HUES48 (cell line): Measurements from ENCODE around the gene RNF213.

Experiments used
- H3K27ac ChIP-seq: one replicate; pipeline ENCODE4 v1.7.0; 2013; ENCODE audit warnings: low read depth, low read length, inconsistent platforms
- H3K27me3 ChIP-seq: 2 replicates; pipeline ENCODE4 v1.6.1; 2013; ENCODE audit warnings: mild to moderate bottlenecking, low read length; ENCODE audit not compliant: control insufficient read depth, insufficient read depth
- H3K36me3 ChIP-seq: 2 replicates; pipeline ENCODE4 v1.6.1; 2013; ENCODE audit warnings: low read length; ENCODE audit not compliant: control insufficient read depth, insufficient read depth
- H3K4me1 ChIP-seq: 2 replicates; pipeline ENCODE4 v1.6.1; 2013; ENCODE audit warnings: mild to moderate bottlenecking, low read length; ENCODE audit not compliant: control insufficient read depth, insufficient read depth
- H3K4me3 ChIP-seq: 2 replicates; pipeline ENCODE4 v1.5.1; 2013; ENCODE audit warnings: mild to moderate bottlenecking, low read depth, low read length
- H3K9ac ChIP-seq: 2 replicates; pipeline ENCODE4 v1.6.1; 2013; ENCODE audit warnings: mild to moderate bottlenecking, low read depth, low read length, moderate library complexity
- H3K9me3 ChIP-seq: 2 replicates; pipeline ENCODE4 v1.6.1; 2013; ENCODE audit warnings: low read length; ENCODE audit not compliant: control insufficient read depth, insufficient read depth

The RNF213 gene

DNA sequence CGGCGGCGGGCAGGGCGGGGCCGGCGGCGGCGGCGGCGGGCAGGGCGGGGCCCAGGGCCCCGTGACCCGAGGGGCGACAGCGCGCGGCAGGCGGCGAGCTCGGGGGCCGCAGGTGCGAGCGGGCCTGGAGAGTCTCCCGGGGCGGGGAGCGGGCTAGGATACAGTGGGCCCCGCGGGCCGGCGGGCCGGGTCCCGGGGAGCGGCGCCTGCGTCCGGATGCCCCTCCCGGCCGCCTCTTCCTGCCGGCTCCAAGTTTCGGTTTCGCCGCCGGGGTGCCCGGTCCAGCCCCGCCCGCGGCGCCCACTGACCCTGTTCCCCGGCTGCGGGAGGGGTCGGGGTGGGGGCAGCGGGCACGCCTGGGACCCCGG, at the start of gene RNF213:
RNF213 (plus strand) TSS at position 62 of the 368 bp plus-strand sequence. CDS start 2,830 bp downstream, outside the sequence.
- Histone ChIP-seq H3K27me3 (no peaks in the 10 kb centered on the region), H3K36me3 (peaks cover 13% of the 10 kb centered on the region), H3K9ac (peak within 1 kb of the TSS; percentile 92), H3K9me3 (no peaks in the 10 kb centered on the region), H3K4me1 (peaks cover 27% of the 10 kb centered on the region), H3K27ac (peak within 1 kb of the TSS; percentile 100), H3K4me3 (peak within 1 kb of the TSS; percentile 86)

DNA sequence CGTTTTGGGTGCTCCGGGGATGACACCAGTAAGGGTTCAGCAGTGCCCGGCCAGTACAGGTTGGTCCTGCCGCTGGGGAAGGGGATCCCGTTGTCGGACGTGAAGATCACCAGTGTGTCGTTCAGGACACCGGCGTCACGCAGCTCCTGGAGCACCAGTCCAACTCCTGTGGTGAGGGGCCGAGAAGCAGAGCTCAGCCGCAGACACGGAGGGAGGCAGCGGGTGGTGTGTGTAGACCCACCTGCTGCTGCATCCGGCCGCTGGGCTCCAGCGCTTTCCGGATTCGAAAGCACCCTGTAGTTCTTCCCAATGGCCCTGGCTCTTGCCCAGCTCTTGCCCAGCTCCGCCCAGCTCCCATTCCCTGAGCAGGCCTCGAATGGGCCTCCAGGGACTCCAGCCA, 48.5 kb upstream of the RNF213 start:
- no peak overlapping the region for H3K9ac ChIP-seq

DNA sequence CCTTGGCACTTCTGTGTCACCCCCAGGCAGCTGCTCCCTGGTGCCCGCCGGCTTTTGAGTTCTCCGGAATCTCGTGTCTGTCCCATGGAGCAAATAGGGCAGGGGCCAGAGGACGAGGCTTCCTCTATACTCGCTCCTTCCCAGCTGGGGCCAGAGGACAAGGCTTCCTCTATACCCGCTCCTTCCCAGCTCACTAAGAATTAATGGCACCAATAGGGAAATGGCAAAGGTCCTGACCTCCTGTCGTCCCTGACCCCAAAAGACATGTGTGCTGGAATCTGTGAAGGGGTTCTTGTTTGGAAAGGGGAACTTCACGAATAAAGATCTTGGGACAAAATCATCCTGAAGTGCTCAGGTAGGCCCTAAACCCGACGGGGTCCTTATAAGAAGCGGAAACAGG, 48.1 kb upstream of the RNF213 start:
- H3K27ac ChIP-seq = no peak overlapping the region
- no peaks in the 10 kb centered on the region for H3K9me3 ChIP-seq
- H3K27me3 ChIP-seq = no peaks in the 10 kb centered on the region
- H3K9ac ChIP-seq = no peak overlapping the region
- no peak overlapping the region for H3K4me3 ChIP-seq
- H3K36me3 ChIP-seq = peaks cover 61% of the 10 kb centered on the region
- no peaks in the 10 kb centered on the region for H3K4me1 ChIP-seq

More for the DNA sequence above, 48.5 kb upstream of the RNF213 start:
- H3K27ac ChIP-seq = no peak overlapping the region
- H3K36me3 ChIP-seq = peaks cover 57% of the 10 kb centered on the region
- no peak overlapping the region for H3K4me3 ChIP-seq
- H3K4me1 ChIP-seq = no peaks in the 10 kb centered on the region
- no peaks in the 10 kb centered on the region for H3K9me3 ChIP-seq
- no peaks in the 10 kb centered on the region for H3K27me3 ChIP-seq

DNA sequence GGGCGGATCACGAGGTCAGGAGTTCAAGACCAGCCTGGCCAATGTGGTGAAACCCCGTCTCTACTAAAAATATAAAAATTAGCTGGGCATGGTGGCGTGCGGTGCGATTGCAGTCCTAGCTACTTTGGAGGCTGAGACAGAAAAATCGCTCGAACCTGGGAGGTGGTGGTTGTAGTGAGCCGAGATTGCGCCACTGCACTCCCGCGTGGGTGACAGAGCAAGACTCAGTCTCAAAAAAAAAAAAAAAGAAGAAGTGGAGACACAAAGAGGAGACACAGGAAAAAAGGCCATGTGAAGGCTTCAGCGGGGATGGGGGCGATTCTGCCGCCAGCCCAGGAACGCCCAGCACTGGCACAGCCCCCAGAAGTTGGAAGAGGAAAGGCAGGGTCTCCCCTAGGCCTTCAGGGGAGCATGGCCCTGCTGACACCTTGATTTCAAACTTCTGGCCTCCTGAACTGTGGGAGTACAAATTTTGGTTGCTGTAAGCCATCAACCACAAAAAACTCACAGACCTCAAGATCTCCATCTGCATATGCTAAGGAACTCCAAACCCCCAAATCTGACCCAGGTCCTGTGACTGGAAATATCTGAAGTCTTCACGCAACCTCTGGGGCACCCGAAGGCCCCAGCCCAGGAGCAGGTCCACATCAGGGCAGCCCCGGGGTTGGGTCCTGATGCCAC, 47.5 kb upstream of the RNF213 start:
- Histone ChIP-seq H3K9ac (no peak overlapping the region), H3K4me3 (no peak overlapping the region), H3K36me3 (peaks cover 63% of the 10 kb centered on the region), H3K4me1 (no peaks in the 10 kb centered on the region), H3K27me3 (no peaks in the 10 kb centered on the region), H3K9me3 (no peaks in the 10 kb centered on the region), H3K27ac (no peak overlapping the region)

DNA sequence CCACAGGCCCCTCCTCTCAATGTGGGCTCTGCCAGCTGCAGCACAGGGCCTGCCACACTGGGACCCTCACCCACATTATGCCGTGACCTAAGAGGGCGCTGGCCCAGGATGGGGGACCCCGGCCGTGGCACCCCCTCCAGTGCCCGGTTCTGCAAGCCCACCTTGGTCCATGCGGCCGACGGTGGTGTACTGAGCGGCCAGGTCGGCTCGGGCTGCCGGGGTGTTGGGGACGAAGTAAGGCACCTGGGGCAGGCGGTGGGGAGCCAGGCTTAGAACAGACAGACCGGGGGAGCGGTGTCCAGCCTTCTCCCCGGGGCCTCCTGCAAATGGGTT, 47.0 kb upstream of the RNF213 start:
- Histone ChIP-seq H3K9ac (no peak overlapping the region), H3K4me1 (no peaks in the 10 kb centered on the region)

DNA sequence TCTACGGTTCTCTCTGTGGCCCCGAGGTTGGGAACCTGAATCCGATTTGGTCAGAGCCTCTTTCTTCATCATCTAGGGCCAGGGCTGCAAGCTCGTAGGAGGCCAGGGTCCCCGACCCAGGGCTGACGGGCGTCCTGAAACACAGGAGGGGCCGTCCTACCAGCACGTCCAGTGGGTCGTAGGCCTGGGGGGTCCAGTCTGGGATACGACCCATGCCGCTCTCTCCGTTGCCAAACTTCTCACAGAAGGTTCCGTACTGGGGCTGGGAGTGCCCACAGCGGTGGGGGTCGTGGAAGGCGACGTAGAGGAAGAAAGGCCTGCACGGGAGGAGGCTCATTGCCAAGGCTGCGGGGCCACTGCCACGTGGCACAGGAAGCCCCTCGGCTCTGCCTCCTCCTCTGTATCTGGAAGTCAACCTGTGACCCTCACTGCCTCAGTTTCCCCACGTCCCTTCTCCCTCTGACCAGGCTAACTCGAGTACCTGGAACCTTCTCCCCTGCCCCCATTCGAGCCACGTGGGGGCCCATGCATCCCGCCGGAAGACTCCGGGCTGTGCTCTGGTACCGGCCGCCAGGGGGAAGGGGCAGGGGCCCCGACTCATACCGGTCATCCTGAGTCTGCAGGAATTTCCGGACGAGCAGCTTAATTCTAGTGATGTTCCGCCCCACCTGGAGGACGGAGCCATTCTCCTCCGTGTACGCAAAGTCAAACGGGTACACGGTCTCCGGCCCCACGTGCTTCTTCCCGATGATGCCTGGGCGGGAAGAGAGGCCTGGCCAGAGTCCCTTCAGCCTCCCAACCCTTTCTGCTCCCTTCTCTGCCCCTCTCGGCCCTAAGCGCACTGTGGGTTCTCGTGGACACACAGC, 46.4 kb upstream of the RNF213 start:
- H3K36me3 ChIP-seq = peaks cover 57% of the 10 kb centered on the region
- no peak overlapping the region for H3K4me3 ChIP-seq
- H3K9me3 ChIP-seq = no peaks in the 10 kb centered on the region
- H3K27me3 ChIP-seq = no peaks in the 10 kb centered on the region
- H3K9ac ChIP-seq = no peak overlapping the region
- H3K4me1 ChIP-seq = no peaks in the 10 kb centered on the region
- H3K27ac ChIP-seq = no peak overlapping the region

More for the DNA sequence above, 47.0 kb upstream of the RNF213 start:
- Histone ChIP-seq H3K27me3 (no peaks in the 10 kb centered on the region), H3K36me3 (peaks cover 63% of the 10 kb centered on the region), H3K9me3 (no peaks in the 10 kb centered on the region), H3K4me3 (no peak overlapping the region), H3K27ac (no peak overlapping the region)

DNA sequence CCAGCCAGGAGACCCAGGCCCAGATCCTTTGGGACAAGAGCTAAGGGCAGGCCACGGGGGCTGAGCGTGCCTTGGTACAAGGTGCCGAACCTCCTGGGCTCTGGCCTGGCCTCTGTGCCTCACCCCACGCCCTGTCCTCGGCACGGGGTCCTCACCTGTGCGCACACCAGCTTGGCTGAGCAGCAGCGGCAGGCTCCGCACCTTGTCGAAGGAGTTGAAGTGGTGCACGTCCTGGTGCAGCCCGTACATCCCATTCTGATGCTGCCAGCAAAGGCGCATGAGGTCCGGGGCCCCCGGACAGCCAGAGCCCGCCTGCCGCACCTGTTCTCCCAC, 45.8 kb upstream of the RNF213 start:
- H3K27me3 ChIP-seq = no peaks in the 10 kb centered on the region
- H3K36me3 ChIP-seq = peaks cover 51% of the 10 kb centered on the region
- H3K27ac ChIP-seq = no peak overlapping the region
- H3K4me1 ChIP-seq = no peaks in the 10 kb centered on the region
- no peaks in the 10 kb centered on the region for H3K9me3 ChIP-seq
- H3K9ac ChIP-seq = no peak overlapping the region
- H3K4me3 ChIP-seq = no peak overlapping the region

DNA sequence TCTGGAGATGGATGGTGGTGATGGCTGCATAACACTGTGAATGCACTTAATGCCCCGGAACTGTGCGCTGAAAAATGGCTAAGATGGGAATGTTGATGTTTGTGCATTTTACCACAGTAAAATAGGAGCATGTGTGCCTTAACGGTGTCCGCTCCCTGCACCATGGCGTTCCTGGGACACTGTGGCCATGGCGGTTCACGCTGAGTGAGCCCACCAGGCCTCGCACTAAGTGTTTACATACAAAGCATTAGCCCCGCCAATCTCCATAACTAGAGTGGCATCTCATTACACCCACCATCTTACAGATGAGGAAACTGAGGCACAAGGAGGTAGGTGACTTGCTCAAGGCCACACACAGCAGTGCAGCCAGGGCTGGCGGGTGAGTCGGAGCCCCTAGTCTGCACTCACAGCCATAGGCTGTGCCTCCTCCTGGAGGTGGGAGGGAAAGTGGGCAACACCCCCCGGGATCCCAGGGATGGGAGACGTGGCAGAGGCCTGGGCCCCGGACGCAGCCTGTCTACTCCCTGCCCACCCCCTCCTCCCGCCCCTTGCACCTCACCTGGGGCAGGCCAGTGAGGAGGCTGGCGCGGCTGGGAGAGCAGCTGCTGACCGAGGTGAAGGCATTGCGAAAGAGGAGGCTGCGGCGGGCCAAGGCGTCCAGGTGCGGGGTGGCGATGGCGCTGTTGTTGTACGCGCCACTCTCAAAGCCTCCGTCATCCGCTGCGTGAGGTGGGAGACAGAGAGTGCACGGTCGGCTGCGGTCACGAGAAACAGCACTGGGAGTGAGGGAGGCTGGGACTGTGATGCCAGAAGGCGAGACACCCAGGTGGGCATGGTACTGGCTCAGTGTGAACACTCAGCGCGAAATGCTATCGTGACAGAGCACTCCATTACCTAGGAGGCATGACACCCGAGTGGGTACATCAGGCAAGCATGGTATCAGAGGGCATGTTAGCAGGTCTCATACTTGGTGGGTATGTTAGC, 43.9 kb upstream of the RNF213 start:
- Histone ChIP-seq H3K9ac (no peak overlapping the region), H3K27ac (no peak overlapping the region), H3K4me3 (no peak overlapping the region), H3K9me3 (no peaks in the 10 kb centered on the region), H3K4me1 (no peaks in the 10 kb centered on the region), H3K36me3 (peaks cover 32% of the 10 kb centered on the region), H3K27me3 (no peaks in the 10 kb centered on the region)

DNA sequence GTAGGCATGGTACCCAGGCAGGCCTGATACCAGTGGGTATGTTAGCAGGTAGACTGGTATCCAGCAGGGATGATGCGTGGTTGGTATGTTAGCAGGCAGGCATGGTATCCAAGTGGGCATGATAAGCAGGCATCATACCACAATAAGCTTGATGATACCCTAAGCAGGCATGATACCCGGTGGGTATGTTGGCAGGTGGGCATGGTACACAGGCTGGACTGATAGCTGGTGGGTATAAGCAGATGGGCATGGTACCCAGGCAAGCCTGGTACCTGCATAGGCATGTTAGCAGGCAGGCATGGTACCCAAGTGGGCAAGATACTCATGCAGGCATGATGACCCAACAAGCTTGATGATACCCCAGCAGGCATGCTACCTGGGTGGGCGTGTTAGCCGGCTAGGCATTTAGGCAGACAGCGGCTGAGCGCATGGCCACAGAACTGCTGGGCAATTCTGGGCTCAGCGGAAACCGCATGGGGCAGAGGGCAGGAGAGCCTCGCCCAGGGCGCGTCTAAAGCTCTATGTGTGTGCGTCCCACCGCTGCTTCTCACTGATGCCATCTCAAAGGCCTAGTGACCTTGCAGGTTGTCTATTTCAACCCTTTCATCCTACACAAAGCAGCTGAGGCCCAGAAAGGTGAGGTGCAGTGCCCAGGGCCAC, 42.8 kb upstream of the RNF213 start:
- no peaks in the 10 kb centered on the region for H3K9me3 ChIP-seq
- no peaks in the 10 kb centered on the region for H3K4me1 ChIP-seq
- H3K27me3 ChIP-seq = no peaks in the 10 kb centered on the region
- H3K9ac ChIP-seq = no peak overlapping the region
- H3K36me3 ChIP-seq = peaks cover 28% of the 10 kb centered on the region
- H3K4me3 ChIP-seq = no peak overlapping the region
- H3K27ac ChIP-seq = no peak overlapping the region

DNA sequence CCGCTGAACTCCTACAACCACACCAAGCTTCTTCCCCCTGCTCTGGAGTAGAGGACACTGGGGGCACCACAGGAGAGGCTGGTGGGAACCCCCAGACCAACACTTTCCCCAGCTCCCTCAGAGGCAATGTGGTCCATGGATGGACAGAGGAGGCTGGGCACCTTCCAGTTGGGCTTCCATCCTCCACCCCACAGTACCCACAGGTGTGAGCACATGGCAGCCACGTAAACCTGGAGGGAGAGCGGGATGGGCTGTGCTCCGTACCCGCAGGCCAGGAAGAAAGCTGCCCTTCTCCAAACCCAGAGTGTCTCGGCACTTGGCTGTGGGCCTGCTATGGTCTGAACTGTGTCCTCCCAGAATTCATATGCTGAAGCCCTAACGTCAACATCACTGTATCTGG, 42.3 kb upstream of the RNF213 start:
- Histone ChIP-seq H3K9me3 (no peaks in the 10 kb centered on the region), H3K9ac (no peak overlapping the region), H3K36me3 (peaks cover 32% of the 10 kb centered on the region), H3K27ac (no peak overlapping the region), H3K4me1 (no peaks in the 10 kb centered on the region), H3K4me3 (no peak overlapping the region), H3K27me3 (no peaks in the 10 kb centered on the region)
